Glomerular endothelial cell (primary cell): ENCODE results near the gene C1orf159. TPM values are rescaled to one million over a fixed set of nuclear protein-coding genes. Genes with fewer than 3 reads are reported as not detected.
"Not testable (repeated sequence)": the region's sequence is repeated elsewhere in the genome, so short reads cannot be mapped to it uniquely, and the experiment has no call there.

Experiments
- DNase-seq: peaks from one replicate; pipeline ENCODE4 v3.0.0-alpha.2; 2011; ENCODE audit warnings: low read depth, low spot score; ENCODE audit errors: extremely low read depth
- total RNA-seq: library from RNA; depleted of rRNA; stranded (reverse); fragments of >200 nt; gene quantifications from 2 replicates; pipeline ENCODE4 v1.2.3, GENCODE V29; 2015

C1orf159 gene
- total RNA-seq, 1 donor from 2014 or later = 32.1 TPM

- DNase-seq = no peak
Measured at GRCh38 chr1:1083416-1084371, 32.2 kb downstream of the C1orf159 start.

- DNase-seq = no peak
Measured at GRCh38 chr1:1082776-1083415, 33.0 kb downstream of the C1orf159 start.

- no peak for DNase-seq
Measured at GRCh38 chr1:1082239-1082775, 33.6 kb downstream of the C1orf159 start.

- no peak for DNase-seq
Measured at GRCh38 chr1:1081311-1082238, 34.3 kb downstream of the C1orf159 start.

- no peak for DNase-seq
Measured at GRCh38 chr1:1080951-1081310, 35.0 kb downstream of the C1orf159 start.

GRCh38 chr1:1080122-1080757, 35.6 kb downstream of the C1orf159 start:
- no peak for DNase-seq

GRCh38 chr1:1079408-1080121, 36.3 kb downstream of the C1orf159 start:
- DNase-seq = peak; percentile 27

GRCh38 chr1:1077396-1077795, 38.5 kb downstream of the C1orf159 start:
- DNase-seq = not testable (repeated sequence)

GRCh38 chr1:1075148-1075935, 40.5 kb downstream of the C1orf159 start:
- no peak for DNase-seq

GRCh38 chr1:1074631-1075147, 41.2 kb downstream of the C1orf159 start:
- DNase-seq = no peak

- DNase-seq = no peak
Measured at GRCh38 chr1:1073743-1074587, 41.9 kb downstream of the C1orf159 start, which contains the start of gene RNF223. Gene RNF223, minus strand, starts transcription at chr1:1074306. Its CDS starts 1,740 bp downstream, at chr1:1072566.

- DNase-seq = no peak
Measured at GRCh38 chr1:1072849-1073742, 42.8 kb downstream of the C1orf159 start.

- DNase-seq = no peak
Measured at GRCh38 chr1:1072299-1072848, 43.5 kb downstream of the C1orf159 start.

GRCh38 chr1:1071486-1072298, 44.2 kb downstream of the C1orf159 start:
- DNase-seq = no peak
